ENCODE measurements around the gene CCDC169.

GRCh38 chr13:36244990-36245389, 52.6 kb downstream of the CCDC169 start:
- TF ChIP-seq, protein P1, sequence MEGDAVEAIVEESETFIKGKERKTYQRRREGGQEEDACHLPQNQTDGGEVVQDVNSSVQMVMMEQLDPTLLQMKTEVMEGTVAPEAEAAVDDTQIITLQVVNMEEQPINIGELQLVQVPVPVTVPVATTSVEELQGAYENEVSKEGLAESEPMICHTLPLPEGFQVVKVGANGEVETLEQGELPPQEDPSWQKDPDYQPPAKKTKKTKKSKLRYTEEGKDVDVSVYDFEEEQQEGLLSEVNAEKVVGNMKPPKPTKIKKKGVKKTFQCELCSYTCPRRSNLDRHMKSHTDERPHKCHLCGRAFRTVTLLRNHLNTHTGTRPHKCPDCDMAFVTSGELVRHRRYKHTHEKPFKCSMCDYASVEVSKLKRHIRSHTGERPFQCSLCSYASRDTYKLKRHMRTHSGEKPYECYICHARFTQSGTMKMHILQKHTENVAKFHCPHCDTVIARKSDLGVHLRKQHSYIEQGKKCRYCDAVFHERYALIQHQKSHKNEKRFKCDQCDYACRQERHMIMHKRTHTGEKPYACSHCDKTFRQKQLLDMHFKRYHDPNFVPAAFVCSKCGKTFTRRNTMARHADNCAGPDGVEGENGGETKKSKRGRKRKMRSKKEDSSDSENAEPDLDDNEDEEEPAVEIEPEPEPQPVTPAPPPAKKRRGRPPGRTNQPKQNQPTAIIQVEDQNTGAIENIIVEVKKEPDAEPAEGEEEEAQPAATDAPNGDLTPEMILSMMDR (IDR thresholded peaks at IDR 0.05), result no peak
- TF ChIP-seq POLR2A (IDR thresholded peaks at IDR 0.05), result no peak

Measured in thyroid gland (tissue), 4 donors.